GM12878 (cell line): ENCODE data around the gene ANK2. TPM values are rescaled to one million over a fixed set of nuclear protein-coding genes. Genes with fewer than 3 reads are reported as not detected.

ENCODE experiments used
- ATAC-seq: fragments of 200-7000 bp; cut with Tn5 transposase; 3 replicates; pipeline ENCODE4 v1.9.1; 2020; ENCODE audit warnings: mild to moderate bottlenecking, moderate library complexity
- BruUV-seq: library from RNA; stranded (reverse); fragments of 400-500 nt; replicated peaks from 2 replicates; lab custom pipeline; 2021; lab: Mats Ljungman, UMichigan
- CTCF ChIA-PET: fragments of 300-600 bp; sonication (Branson Sonifier 250); formaldehyde crosslinking; extraction: SDS; loops from one replicate; lab custom pipeline; 2021; ENCODE audit warnings: inconsistent platforms; lab: Yijun Ruan, JAX
- POLR2A ChIA-PET: fragments of 350-600 bp; formaldehyde crosslinking; extraction: SDS; loops from one replicate; lab custom pipeline; 2021; ENCODE audit warnings: inconsistent platforms; lab: Charles Lee
- RAD21 ChIA-PET: fragments of 300-600 bp; sonication (Branson Sonifier 250); formaldehyde crosslinking; loops from one replicate; lab custom pipeline; 2023; ENCODE audit warnings: antibody characterized with exemption; ENCODE audit not compliant: unreplicated experiment; lab: Charles Lee
- SMC1A ChIA-PET: fragments of 300-600 bp; sonication (Branson Sonifier 250); formaldehyde crosslinking; loops from one replicate; lab custom pipeline; 2023; ENCODE audit not compliant: unreplicated experiment, uncharacterized antibody; lab: Charles Lee
- DNase-seq: peaks from one replicate; pipeline ENCODE4 v3.0.0-alpha.2; 2011; ENCODE audit warnings: low read depth, low spot score
- FAIRE-seq: peaks from 3 replicates; lab custom pipeline; 2011; peaks lifted over from hg19 to GRCh38; lab: Jason Lieb, UNC
- H2AFZ ChIP-seq: 2 replicates; pipeline ENCODE4 v1.6.0; 2011; ENCODE audit warnings: low read depth, low read length, control low read depth; ENCODE audit not compliant: control insufficient read depth
- H3K27ac ChIP-seq: 2 replicates; pipeline ENCODE4 v1.5.1; 2011; ENCODE audit warnings: control low read depth; ENCODE audit not compliant: control insufficient read depth, insufficient read depth
- H3K27me3 ChIP-seq, 2 experiments: replicated peaks in 1 of 2; 2 replicates each; pipeline versions ENCODE4 v1.6.0 to v1.6.1; 2011; ENCODE audit warnings: low read length in 1 of 2; ENCODE audit not compliant: control insufficient read depth in 2 of 2, insufficient read depth in 2 of 2
- H3K36me3 ChIP-seq, 2 experiments: 2 replicates each; pipeline ENCODE4 v1.5.1; 2011; ENCODE audit warnings: low read length in 1 of 2; ENCODE audit not compliant: control insufficient read depth in 2 of 2, insufficient read depth in 2 of 2
- H3K4me1 ChIP-seq: 2 replicates; pipeline ENCODE4 v1.6.1; 2011; ENCODE audit warnings: mild to moderate bottlenecking, low read length, moderate library complexity, mixed read lengths; ENCODE audit not compliant: control insufficient read depth, insufficient read depth
- H3K4me2 ChIP-seq: 2 replicates; pipeline ENCODE4 v1.6.0; 2011; ENCODE audit warnings: control low read depth; ENCODE audit not compliant: control insufficient read depth, insufficient read depth
- H3K4me3 ChIP-seq: fragments of 200-600 bp; sonication (generic); 2 replicates; pipeline ENCODE4 v1.5.1; 2016
- H3K79me2 ChIP-seq: 2 replicates; pipeline ENCODE4 v1.6.0; 2011; ENCODE audit warnings: low read length; ENCODE audit not compliant: control insufficient read depth, insufficient read depth
- H3K9ac ChIP-seq: 2 replicates; pipeline ENCODE4 v1.8.0; 2011; ENCODE audit warnings: low read length, control low read depth, mixed read lengths; ENCODE audit not compliant: control insufficient read depth, insufficient read depth
- H3K9me3 ChIP-seq: replicated peaks from 3 replicates; pipeline ENCODE4 v1.5.1; 2011; ENCODE audit warnings: mild to moderate bottlenecking, low read length; ENCODE audit not compliant: control insufficient read depth, insufficient read depth
- H4K20me1 ChIP-seq: 2 replicates; pipeline ENCODE4 v1.6.0; 2011; ENCODE audit not compliant: control insufficient read depth, insufficient read depth
- ASH2L ChIP-seq: fragments of 300-600, 200-600 bp; sonication (generic); IDR thresholded peaks from 2 replicates; pipeline ENCODE4 v1.6.1; 2017; ENCODE audit warnings: low read depth, mild to moderate bottlenecking, borderline replicate concordance
- CBFB ChIP-seq: IDR thresholded peaks from 2 replicates; pipeline ENCODE4 v1.6.1; 2016; ENCODE audit warnings: antibody characterized with exemption, low read depth
- DPF2 ChIP-seq: fragments of 450-650 bp; IDR thresholded peaks from 2 replicates; pipeline ENCODE4 v1.6.1; 2017; ENCODE audit warnings: mild to moderate bottlenecking
- E2F4 ChIP-seq: IDR thresholded peaks from 2 replicates; pipeline ENCODE4 v1.6.1; 2012; ENCODE audit warnings: low read depth, low read length, improper control_type of control experiment
- MEF2B ChIP-seq: fragments of 450-650 bp; IDR thresholded peaks from 2 replicates; pipeline ENCODE4 v1.6.1; 2018; ENCODE audit warnings: mild to moderate bottlenecking, moderate library complexity; ENCODE audit not compliant: partially characterized antibody, poor library complexity, severe bottlenecking
- MXI1 ChIP-seq: fragments of 150-350 bp; IDR thresholded peaks from 2 replicates; pipeline ENCODE4 v1.6.1; 2011; ENCODE audit warnings: low read depth, mild to moderate bottlenecking, inconsistent platforms, low read length, improper control_type of control experiment
- NKRF ChIP-seq: fragments of 450-650 bp; conservative IDR thresholded peaks from 2 replicates; pipeline ENCODE4 v1.6.1; 2017; ENCODE audit warnings: mild to moderate bottlenecking, moderate library complexity
- PRDM15 ChIP-seq: fragments of 450-650 bp; formaldehyde crosslinking; IDR thresholded peaks from 2 replicates; pipeline ENCODE4 v1.4.0; 2020; ENCODE audit warnings: mild to moderate bottlenecking, moderate library complexity
- RAD21 ChIP-seq: IDR thresholded peaks from 2 replicates; pipeline ENCODE4 v1.6.1; 2011; ENCODE audit warnings: mild to moderate bottlenecking, low read depth, low read length, moderate library complexity; ENCODE audit not compliant: insufficient read depth
- USF1 ChIP-seq: IDR thresholded peaks from 2 replicates; pipeline ENCODE4 v1.6.1; 2011; ENCODE audit warnings: borderline replicate concordance, low read depth, mild to moderate bottlenecking, moderate library complexity, mixed read lengths, low read length; ENCODE audit not compliant: insufficient read depth; ENCODE audit errors: extremely low read length
- ZNF687 ChIP-seq: fragments of 450-650 bp; IDR thresholded peaks from 2 replicates; pipeline ENCODE4 v1.6.1; 2017; ENCODE audit warnings: mild to moderate bottlenecking, moderate library complexity
- WGBS: methylation state at CpG from one replicate; pipeline ENCODE4 v1.1.6; 2016; ENCODE audit warnings: low lambda C conversion rate; ENCODE audit not compliant: insufficient replicate concordance, insufficient coverage; ENCODE audit errors: missing lambda C conversion rate; 5-methylcytosine and 5-hydroxymethylcytosine counted together
- in situ Hi-C: fragments of 300-500 bp; cut with MboI; formaldehyde crosslinking; loops from 9 replicates; pipeline ENCODE4 v1.14.3; 2018; ENCODE audit warnings: mixed read lengths
- intact Hi-C: fragments of 100-400 bp; cut with micrococcal nuclease; formaldehyde crosslinking; loops from one replicate; pipeline ENCODE4 v1.14.2; 2022; ENCODE audit not compliant: unreplicated experiment
- polyA plus RNA-seq, 11 experiments: library from polyadenylated mRNA; depleted of rRNA in 4 of 11; unstranded in 6 of 11; stranded (reverse) in 5 of 11; fragments of >200 nt; fragmentation: Nextera tagmentation in 4 of 11; fragmentation: Illumina TruSeq in 1 of 11; extraction: Ambion mirVana in 4 of 11; extraction: Trizol in 1 of 11; gene quantifications; 1 replicate in 1 of 11; 2 replicates in 10 of 11; pipeline versions ENCODE4 v1.2.1 to v1.2.3, GENCODE V29; 2011 to 2016; ENCODE audit warnings: inconsistent platforms in 2 of 11, missing spikeins in 2 of 11, low read depth in 1 of 11
- total RNA-seq, 4 experiments: library from RNA; depleted of rRNA in 3 of 4; stranded (reverse); fragments of >200 nt in 3 of 4; fragmentation: Illumina TruSeq in 1 of 4; extraction: Trizol in 1 of 4; gene quantifications; 2 replicates each; pipeline versions ENCODE4 v1.2.1 to v1.2.3, GENCODE V29; 2013 to 2021

The ANK2 gene
- total and polyA plus RNA-seq, 10 of the 15 experiments (the other 5 are each of a cell fraction or from before 2014, with no cell fraction given): 1.6 to 13.0 (median 4.1) TPM

- no peak overlapping the region for H3K9ac ChIP-seq
- 35% methylated on average over 2 of the region's 2 CpGs for WGBS
- H4K20me1 ChIP-seq: no peaks in the 10 kb centered on the region
- in situ Hi-C loops (no loop called here), intact Hi-C loops (no loop called here)
- POLR2A ChIA-PET: interaction anchor here (1.4 kb wide), 1 partner anchor 21 kb away, joined by 4 read pairs; no protein-coding TSS in a partner anchor
- SMC1A ChIA-PET: interaction anchor here (1.1 to 1.4 kb wide), 4 partner anchors 9 to 21 kb away, joined by 3 to 5 read pairs (median 3); no protein-coding TSS in a partner anchor
- FAIRE-seq (no peak), DNase-seq (no peak), ATAC-seq (no peak)
- no peak overlapping the region for H2AFZ ChIP-seq
- no TSS peak for BruUV-seq
- RAD21 ChIA-PET: interaction anchor here (0.6 to 0.9 kb wide), 2 partner anchors 46 to 412 kb away, joined by 3 read pairs; no protein-coding TSS in a partner anchor
- CTCF ChIA-PET: interaction anchor here (0.7 to 2.3 kb wide), 5 partner anchors 10 to 121 kb away, joined by 3 to 5 read pairs (median 3); no protein-coding TSS in a partner anchor
- no peak overlapping the region for H3K4me3 ChIP-seq
- no peaks in the 10 kb centered on the region for H3K9me3 ChIP-seq
- no peak overlapping the region for H3K4me2 ChIP-seq
- no peak overlapping the region for H3K27ac ChIP-seq
- no peaks in the 10 kb centered on the region for H3K27me3 ChIP-seq
- no peaks in the 10 kb centered on the region for H3K36me3 ChIP-seq
- no peaks in the 10 kb centered on the region; the same call in 1 of the 2 replicates for H3K4me1 ChIP-seq
- no peaks in the 10 kb centered on the region for H3K79me2 ChIP-seq
- TF ChIP-seq ZNF687: no peak
- no peak for TF ChIP-seq USF1
- TF ChIP-seq CBFB: no peak
- no peak for TF ChIP-seq PRDM15 (CRISPR knock-in tag)
- TF ChIP-seq NKRF: no peak
- TF ChIP-seq MXI1: no peak
- TF ChIP-seq MEF2B: no peak
- no peak for TF ChIP-seq ASH2L
- TF ChIP-seq DPF2: no peak
- TF ChIP-seq E2F4: no peak
- no peak for TF ChIP-seq RAD21
Measured at GRCh38 chr4:113144091-113144490, 94.6 kb downstream of the ANK2 start.
